ENCODE data around the gene AOPEP. TPM values are rescaled to one million over a fixed set of nuclear protein-coding genes. Genes with fewer than 3 reads are reported as not detected.

The AOPEP gene
- polyA plus RNA-seq, 1 donor from 2014 or later = 10.0 TPM

DNA sequence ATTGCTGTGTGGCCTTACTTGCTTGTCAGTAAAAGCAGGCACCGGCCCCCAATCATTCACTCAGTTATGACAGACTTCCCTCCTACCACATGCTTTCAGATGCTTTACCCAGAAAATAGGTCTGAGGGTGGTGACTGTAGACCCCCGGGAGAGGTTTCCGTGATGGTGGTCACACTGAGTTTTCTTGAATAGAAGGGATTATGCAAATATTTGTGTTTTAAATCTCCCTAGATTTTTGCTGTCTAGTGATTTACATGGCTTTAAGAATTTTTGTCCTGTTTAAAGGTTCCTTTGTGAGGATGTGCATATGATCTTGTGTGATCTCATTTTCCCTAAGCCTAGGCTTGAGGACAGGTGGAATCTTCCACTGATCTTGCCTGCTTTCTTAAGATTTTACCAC lies 309.3 kb downstream of the AOPEP start:
- H3K79me2 ChIP-seq (replicated peaks; ENCODE audit: insufficient read depth, low read length) = no peaks in the 10 kb centered on the region
- no peak overlapping the region for H3K4me2 ChIP-seq (ENCODE audit: low read length)
- H3K4me3 ChIP-seq (ENCODE audit: low read length) = no peak overlapping the region
- no peak overlapping the region for H3K9ac ChIP-seq (ENCODE audit: low read length)
- H3K36me3 ChIP-seq (ENCODE audit: insufficient read depth, low read length) = no peaks in the 10 kb centered on the region
- TF ChIP-seq, protein P1, sequence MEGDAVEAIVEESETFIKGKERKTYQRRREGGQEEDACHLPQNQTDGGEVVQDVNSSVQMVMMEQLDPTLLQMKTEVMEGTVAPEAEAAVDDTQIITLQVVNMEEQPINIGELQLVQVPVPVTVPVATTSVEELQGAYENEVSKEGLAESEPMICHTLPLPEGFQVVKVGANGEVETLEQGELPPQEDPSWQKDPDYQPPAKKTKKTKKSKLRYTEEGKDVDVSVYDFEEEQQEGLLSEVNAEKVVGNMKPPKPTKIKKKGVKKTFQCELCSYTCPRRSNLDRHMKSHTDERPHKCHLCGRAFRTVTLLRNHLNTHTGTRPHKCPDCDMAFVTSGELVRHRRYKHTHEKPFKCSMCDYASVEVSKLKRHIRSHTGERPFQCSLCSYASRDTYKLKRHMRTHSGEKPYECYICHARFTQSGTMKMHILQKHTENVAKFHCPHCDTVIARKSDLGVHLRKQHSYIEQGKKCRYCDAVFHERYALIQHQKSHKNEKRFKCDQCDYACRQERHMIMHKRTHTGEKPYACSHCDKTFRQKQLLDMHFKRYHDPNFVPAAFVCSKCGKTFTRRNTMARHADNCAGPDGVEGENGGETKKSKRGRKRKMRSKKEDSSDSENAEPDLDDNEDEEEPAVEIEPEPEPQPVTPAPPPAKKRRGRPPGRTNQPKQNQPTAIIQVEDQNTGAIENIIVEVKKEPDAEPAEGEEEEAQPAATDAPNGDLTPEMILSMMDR (IDR thresholded peaks at IDR 0.05; ENCODE audit: poor library complexity, severe bottlenecking) = no peak
- no peaks in the 10 kb centered on the region for H4K20me1 ChIP-seq (ENCODE audit: insufficient read depth)
- no peak overlapping the region for H3K27ac ChIP-seq (ENCODE audit: low read length)
- no peaks in the 10 kb centered on the region for H3K27me3 ChIP-seq (ENCODE audit: insufficient read depth, low read depth, low read length)
- no peak overlapping the region for H2AFZ ChIP-seq (ENCODE audit: low read depth, low read length)
- no peaks in the 10 kb centered on the region for H3K9me2 ChIP-seq (ENCODE audit: insufficient read depth, low read length)
- H3K9me3 ChIP-seq (ENCODE audit: low read length) = no peaks in the 10 kb centered on the region
- no peaks in the 10 kb centered on the region for H3F3A ChIP-seq (ENCODE audit: insufficient read depth, low read length, poor library complexity, severe bottlenecking)

DNA sequence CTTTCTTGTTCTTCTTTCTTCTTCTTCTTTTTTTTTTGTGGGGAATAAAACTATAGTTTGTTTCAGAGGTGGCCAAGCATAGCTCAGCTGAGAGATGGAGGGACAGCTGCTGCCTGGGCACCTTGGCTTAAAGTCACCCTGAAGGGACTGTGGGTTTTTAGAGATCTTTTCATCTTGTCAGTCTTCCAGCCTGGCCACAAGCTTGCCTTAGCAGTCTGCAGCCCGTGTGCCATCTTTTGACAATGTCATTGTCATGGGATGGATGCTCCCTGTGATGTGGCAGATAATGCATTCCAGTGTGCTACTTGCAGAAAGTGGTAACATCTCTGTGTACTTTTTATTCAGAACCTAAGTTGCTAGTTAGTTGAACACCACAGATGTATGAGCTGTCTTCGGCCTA lies 310.2 kb downstream of the AOPEP start:
- H3K27ac ChIP-seq (ENCODE audit: low read length) = no peak overlapping the region
- H3K79me2 ChIP-seq (replicated peaks; ENCODE audit: insufficient read depth, low read length) = no peaks in the 10 kb centered on the region
- H4K20me1 ChIP-seq (ENCODE audit: insufficient read depth) = no peaks in the 10 kb centered on the region
- no peak overlapping the region for H3K4me3 ChIP-seq (ENCODE audit: low read length)
- no peaks in the 10 kb centered on the region for H3K9me2 ChIP-seq (ENCODE audit: insufficient read depth, low read length)
- no peak overlapping the region for H3K4me2 ChIP-seq (ENCODE audit: low read length)
- no peak overlapping the region for H3K9ac ChIP-seq (ENCODE audit: low read length)
- no peaks in the 10 kb centered on the region for H3K27me3 ChIP-seq (ENCODE audit: insufficient read depth, low read depth, low read length)
- no peaks in the 10 kb centered on the region for H3F3A ChIP-seq (ENCODE audit: insufficient read depth, low read length, poor library complexity, severe bottlenecking)
- no peak for TF ChIP-seq SMC3 (conservative IDR thresholded peaks at IDR 0.05; ENCODE audit: poor library complexity)
- no peak for TF ChIP-seq RAD21 (conservative IDR thresholded peaks at IDR 0.05)
- TF ChIP-seq TAF1 (IDR thresholded peaks at IDR 0.05; ENCODE audit: low read depth) = no peak
- no peak for TF ChIP-seq EZH2 (IDR thresholded peaks at IDR 0.05; ENCODE audit: borderline replicate concordance, insufficient read depth, low read length, poor library complexity, severe bottlenecking)
- TF ChIP-seq EP300 (conservative IDR thresholded peaks at IDR 0.05; ENCODE audit: poor library complexity, severe bottlenecking) = no peak
- TF ChIP-seq, protein P2, sequence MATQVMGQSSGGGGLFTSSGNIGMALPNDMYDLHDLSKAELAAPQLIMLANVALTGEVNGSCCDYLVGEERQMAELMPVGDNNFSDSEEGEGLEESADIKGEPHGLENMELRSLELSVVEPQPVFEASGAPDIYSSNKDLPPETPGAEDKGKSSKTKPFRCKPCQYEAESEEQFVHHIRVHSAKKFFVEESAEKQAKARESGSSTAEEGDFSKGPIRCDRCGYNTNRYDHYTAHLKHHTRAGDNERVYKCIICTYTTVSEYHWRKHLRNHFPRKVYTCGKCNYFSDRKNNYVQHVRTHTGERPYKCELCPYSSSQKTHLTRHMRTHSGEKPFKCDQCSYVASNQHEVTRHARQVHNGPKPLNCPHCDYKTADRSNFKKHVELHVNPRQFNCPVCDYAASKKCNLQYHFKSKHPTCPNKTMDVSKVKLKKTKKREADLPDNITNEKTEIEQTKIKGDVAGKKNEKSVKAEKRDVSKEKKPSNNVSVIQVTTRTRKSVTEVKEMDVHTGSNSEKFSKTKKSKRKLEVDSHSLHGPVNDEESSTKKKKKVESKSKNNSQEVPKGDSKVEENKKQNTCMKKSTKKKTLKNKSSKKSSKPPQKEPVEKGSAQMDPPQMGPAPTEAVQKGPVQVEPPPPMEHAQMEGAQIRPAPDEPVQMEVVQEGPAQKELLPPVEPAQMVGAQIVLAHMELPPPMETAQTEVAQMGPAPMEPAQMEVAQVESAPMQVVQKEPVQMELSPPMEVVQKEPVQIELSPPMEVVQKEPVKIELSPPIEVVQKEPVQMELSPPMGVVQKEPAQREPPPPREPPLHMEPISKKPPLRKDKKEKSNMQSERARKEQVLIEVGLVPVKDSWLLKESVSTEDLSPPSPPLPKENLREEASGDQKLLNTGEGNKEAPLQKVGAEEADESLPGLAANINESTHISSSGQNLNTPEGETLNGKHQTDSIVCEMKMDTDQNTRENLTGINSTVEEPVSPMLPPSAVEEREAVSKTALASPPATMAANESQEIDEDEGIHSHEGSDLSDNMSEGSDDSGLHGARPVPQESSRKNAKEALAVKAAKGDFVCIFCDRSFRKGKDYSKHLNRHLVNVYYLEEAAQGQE (IDR thresholded peaks at IDR 0.05; ENCODE audit: borderline replicate concordance) = no peak
- TF ChIP-seq POLR2AphosphoS5 (IDR thresholded peaks at IDR 0.05) = no peak
- TF ChIP-seq, protein P1 (IDR thresholded peaks at IDR 0.05; ENCODE audit: poor library complexity, severe bottlenecking) = no peak
- H3K9me3 ChIP-seq (ENCODE audit: low read length) = no peaks in the 10 kb centered on the region
- H2AFZ ChIP-seq (ENCODE audit: low read depth, low read length) = no peak overlapping the region
- H3K36me3 ChIP-seq (ENCODE audit: insufficient read depth, low read length) = no peaks in the 10 kb centered on the region
